Measurements from ENCODE around the gene MZF1.
"Not testable (repeated sequence)": the region's sequence is repeated elsewhere in the genome, so short reads cannot be mapped to it uniquely, and the experiment has no call there.

The MZF1 gene

GRCh38 chr19:58543826-58544590 lies 29.1 kb downstream of the MZF1 start, which contains the start of gene TRIM28:
TRIM28 (plus strand) TSS chr19:58544064; CDS start chr19:58544758, 694 bp downstream.
- H2AFZ ChIP-seq (ENCODE audit: low read length): peak within 1 kb of the TSS; percentile 60
- no CpG with 5 or more reads among the region's 73 CpGs for WGBS, 2 donors (ENCODE audit: extremely low coverage in 2 of 2, insufficient read length in 2 of 2, insufficient replicate concordance in 1 of 2)
- H3K9me3 ChIP-seq (replicated peaks in 1 of 2; ENCODE audit: control insufficient read depth in 2 of 2, insufficient read depth in 1 of 2, low read depth in 1 of 2, low read length in 2 of 2): peaks cover 0 to 2% of the 10 kb centered on the region in 2 donors
- H2BK120ac ChIP-seq (ENCODE audit: low read depth, low read length): peak within 1 kb of the TSS; percentile 83
- peaks cover 36 to 41% of the 10 kb centered on the region in 2 donors for H3K36me3 ChIP-seq (replicated peaks in 1 of 2; ENCODE audit: control insufficient read depth in 2 of 2, insufficient read depth in 2 of 2, low read length in 2 of 2)
- peak within 1 kb of the TSS; percentile 100 for H3K18ac ChIP-seq (ENCODE audit: low read length)
- peak within 1 kb of the TSS; percentile 96 for H3K4me2 ChIP-seq (ENCODE audit: insufficient read depth, low read length, poor library complexity, severe bottlenecking)
- H3K4me1 ChIP-seq (ENCODE audit: control insufficient read depth in 2 of 2, insufficient read depth in 1 of 2, low read depth in 1 of 2, low read length in 2 of 2): peaks cover 15 to 16% of the 10 kb centered on the region in 2 donors
- peak within 1 kb of the TSS; percentile 75 to 99 for H3K4me3 ChIP-seq (ENCODE audit: low read length in 2 of 2)
- peak within 1 kb of the TSS; percentile 100 for H3K9ac ChIP-seq (ENCODE audit: low read depth, low read length, poor library complexity)
- H4K8ac ChIP-seq (ENCODE audit: low read depth, low read length): peak within 1 kb of the TSS; percentile 23
- peak within 1 kb of the TSS; percentile 96 for H2BK5ac ChIP-seq (ENCODE audit: low read length)
- peak within 1 kb of the TSS; percentile 84 for H2AK5ac ChIP-seq (ENCODE audit: low read depth, low read length)
- H3K79me1 ChIP-seq (ENCODE audit: low read depth, low read length): peaks cover 18% of the 10 kb centered on the region
- H3K23ac ChIP-seq (ENCODE audit: low read depth, low read length, poor library complexity): peak within 1 kb of the TSS; percentile 100
- H2BK12ac ChIP-seq (ENCODE audit: low read length): no peak within 1 kb of the TSS
- peak within 1 kb of the TSS; percentile 98 for H3K27ac ChIP-seq (replicated peaks; ENCODE audit: low read length)
- peak within 1 kb of the TSS; percentile 96 for H2BK15ac ChIP-seq (ENCODE audit: low read length)
- H4K91ac ChIP-seq (ENCODE audit: low read depth, low read length, poor library complexity): peak within 1 kb of the TSS; percentile 53
- peak within 1 kb of the TSS; percentile 89 for H3K14ac ChIP-seq (ENCODE audit: low read length)
- peak within 1 kb of the TSS; percentile 98 for H3K4ac ChIP-seq (ENCODE audit: low read length)
- peaks cover 0 to 20% (median 5%) of the 10 kb centered on the region in 3 experiments for H3K27me3 ChIP-seq (ENCODE audit: control insufficient read depth in 3 of 3, insufficient read depth in 3 of 3, low read depth in 1 of 3, low read length in 3 of 3)
- DNase-seq (ENCODE audit: low spot score): peak; percentile 98

- no CpG with 5 or more reads among the region's 18 CpGs for WGBS, 2 donors (ENCODE audit: extremely low coverage in 2 of 2, insufficient read length in 2 of 2, insufficient replicate concordance in 1 of 2)
- H3K27ac ChIP-seq (replicated peaks; ENCODE audit: low read length): not testable (repeated sequence)
These were observed 30.3 kb downstream of the MZF1 start for GRCh38 chr19:58542641-58543372.

GRCh38 chr19:58539169-58539559 lies 34.0 kb downstream of the MZF1 start:
- not testable (repeated sequence) for H2BK12ac ChIP-seq (ENCODE audit: low read length); H3K9ac ChIP-seq (ENCODE audit: low read depth, low read length, poor library complexity); H3K9me3 ChIP-seq (replicated peaks in 1 of 2; ENCODE audit: control insufficient read depth in 2 of 2, insufficient read depth in 1 of 2, low read depth in 1 of 2, low read length in 2 of 2); H3K79me1 ChIP-seq (ENCODE audit: low read depth, low read length); H4K8ac ChIP-seq (ENCODE audit: low read depth, low read length); H2AK5ac ChIP-seq (ENCODE audit: low read depth, low read length); H3K4ac ChIP-seq (ENCODE audit: low read length); H3K23ac ChIP-seq (ENCODE audit: low read depth, low read length, poor library complexity); H3K4me2 ChIP-seq (ENCODE audit: insufficient read depth, low read length, poor library complexity, severe bottlenecking); H3K4me1 ChIP-seq (ENCODE audit: control insufficient read depth in 2 of 2, insufficient read depth in 1 of 2, low read depth in 1 of 2, low read length in 2 of 2); H4K91ac ChIP-seq (ENCODE audit: low read depth, low read length, poor library complexity); H2BK120ac ChIP-seq (ENCODE audit: low read depth, low read length); DNase-seq (ENCODE audit: low spot score); H2BK5ac ChIP-seq (ENCODE audit: low read length); H2AFZ ChIP-seq (ENCODE audit: low read length); H2BK15ac ChIP-seq (ENCODE audit: low read length); H3K36me3 ChIP-seq (replicated peaks in 1 of 2; ENCODE audit: control insufficient read depth in 2 of 2, insufficient read depth in 2 of 2, low read length in 2 of 2); H3K4me3 ChIP-seq (ENCODE audit: low read length in 2 of 2); H3K14ac ChIP-seq (ENCODE audit: low read length); H3K27ac ChIP-seq (replicated peaks; ENCODE audit: low read length); H3K18ac ChIP-seq (ENCODE audit: low read length)
- H3K27me3 ChIP-seq (ENCODE audit: control insufficient read depth in 3 of 3, insufficient read depth in 3 of 3, low read depth in 1 of 3, low read length in 3 of 3): peaks cover 0 to 23% (median 17%) of the 10 kb centered on the region in 3 experiments

More at GRCh38 chr19:58542641-58543372, 30.3 kb downstream of the MZF1 start:
- H3K27me3 ChIP-seq (ENCODE audit: control insufficient read depth in 3 of 3, insufficient read depth in 3 of 3, low read depth in 1 of 3, low read length in 3 of 3): peaks cover 0 to 23% (median 11%) of the 10 kb centered on the region in 3 experiments
- peaks cover 14% of the 10 kb centered on the region for H3K79me1 ChIP-seq (ENCODE audit: low read depth, low read length)
- peaks cover 19 to 21% of the 10 kb centered on the region in 2 donors for H3K4me1 ChIP-seq (ENCODE audit: control insufficient read depth in 2 of 2, insufficient read depth in 1 of 2, low read depth in 1 of 2, low read length in 2 of 2)
- peaks cover 25 to 29% of the 10 kb centered on the region in 2 donors for H3K36me3 ChIP-seq (replicated peaks in 1 of 2; ENCODE audit: control insufficient read depth in 2 of 2, insufficient read depth in 2 of 2, low read length in 2 of 2)
- not testable (repeated sequence) for H3K4me2 ChIP-seq (ENCODE audit: insufficient read depth, low read length, poor library complexity, severe bottlenecking); H3K9me3 ChIP-seq (replicated peaks in 1 of 2; ENCODE audit: control insufficient read depth in 2 of 2, insufficient read depth in 1 of 2, low read depth in 1 of 2, low read length in 2 of 2); H2AFZ ChIP-seq (ENCODE audit: low read length); H3K4ac ChIP-seq (ENCODE audit: low read length); H2BK5ac ChIP-seq (ENCODE audit: low read length); DNase-seq (ENCODE audit: low spot score); H4K91ac ChIP-seq (ENCODE audit: low read depth, low read length, poor library complexity); H2BK120ac ChIP-seq (ENCODE audit: low read depth, low read length); H3K23ac ChIP-seq (ENCODE audit: low read depth, low read length, poor library complexity); H3K9ac ChIP-seq (ENCODE audit: low read depth, low read length, poor library complexity); H4K8ac ChIP-seq (ENCODE audit: low read depth, low read length); H2BK15ac ChIP-seq (ENCODE audit: low read length); H3K14ac ChIP-seq (ENCODE audit: low read length); H3K18ac ChIP-seq (ENCODE audit: low read length)
- peak overlapping the region in 1 of 2 donors; percentile 75 for H3K4me3 ChIP-seq (ENCODE audit: low read length in 2 of 2)
- peak overlapping the region; percentile 56 for H2AK5ac ChIP-seq (ENCODE audit: low read depth, low read length)
- H2BK12ac ChIP-seq (ENCODE audit: low read length): peak overlapping the region; percentile 90

Measured in neuronal stem cell (in vitro differentiated cells).